Activated naive CD4-positive, alpha-beta T cell treated with anti-CD3 and anti-CD28 coated beads, Interleukin-2, amount 50 U/mL, for 24 hours (primary cell): ENCODE results near the gene MGMT.

Source experiments
- H3K27ac Mint-ChIP-seq: one replicate; pipeline ENCODE4 v1.8.0; 2021; ENCODE audit warnings: mild to moderate bottlenecking, mixed read lengths
- H3K27me3 Mint-ChIP-seq: one replicate; pipeline ENCODE4 v1.8.0; 2021; ENCODE audit warnings: mixed read lengths
- H3K36me3 Mint-ChIP-seq: one replicate; pipeline ENCODE4 v1.8.0; 2021; ENCODE audit warnings: mixed read lengths
- H3K4me1 Mint-ChIP-seq: one replicate; pipeline ENCODE4 v1.8.0; 2021; ENCODE audit warnings: mixed read lengths
- H3K4me3 Mint-ChIP-seq: one replicate; pipeline ENCODE4 v1.8.0; 2021; ENCODE audit warnings: mild to moderate bottlenecking, mixed read lengths
- H3K9me3 Mint-ChIP-seq: one replicate; pipeline ENCODE4 v1.8.0; 2021; ENCODE audit warnings: mixed read lengths

MGMT gene

DNA sequence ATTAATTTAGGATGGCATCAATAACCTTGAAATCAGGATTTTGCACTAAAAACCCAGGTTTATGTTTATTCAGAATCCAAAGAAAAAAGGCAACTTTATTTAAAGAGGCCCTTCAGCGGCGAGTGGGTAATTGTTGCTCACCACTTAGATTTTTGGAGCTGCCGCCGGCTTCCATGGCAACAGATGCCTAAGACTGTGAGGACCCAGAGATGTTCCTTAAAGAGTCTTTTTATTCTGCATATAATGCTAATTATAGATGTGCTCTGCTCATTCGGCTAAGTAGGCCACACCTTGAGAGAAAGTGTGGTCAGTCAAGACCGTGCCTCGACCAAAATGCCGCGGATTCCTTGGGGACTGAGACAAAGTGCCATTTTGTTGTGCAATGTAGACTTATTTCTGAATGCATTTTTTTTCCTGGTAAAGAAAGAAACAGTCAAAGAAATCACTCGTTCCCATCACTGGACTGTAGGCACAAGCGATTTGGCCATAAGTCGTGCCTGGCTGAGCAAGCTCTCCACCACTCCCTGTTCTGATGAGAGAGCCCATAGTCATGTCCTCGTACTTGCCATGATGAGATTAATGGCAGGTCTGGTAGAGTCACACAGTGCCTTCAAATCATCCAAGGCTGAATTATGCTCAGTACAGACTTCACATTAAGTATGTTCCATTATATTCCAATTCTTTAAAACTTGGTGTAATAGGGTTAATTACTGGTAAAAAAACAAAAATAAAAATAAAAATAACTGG, 21.4 kb upstream of the MGMT start:
- Mint-ChIP-seq H3K27me3 (peaks cover 3% of the 10 kb centered on the region), H3K36me3 (no peaks in the 10 kb centered on the region), H3K4me3 (no peak overlapping the region), H3K27ac (no peak overlapping the region), H3K4me1 (no peaks in the 10 kb centered on the region), H3K9me3 (no peaks in the 10 kb centered on the region)

DNA sequence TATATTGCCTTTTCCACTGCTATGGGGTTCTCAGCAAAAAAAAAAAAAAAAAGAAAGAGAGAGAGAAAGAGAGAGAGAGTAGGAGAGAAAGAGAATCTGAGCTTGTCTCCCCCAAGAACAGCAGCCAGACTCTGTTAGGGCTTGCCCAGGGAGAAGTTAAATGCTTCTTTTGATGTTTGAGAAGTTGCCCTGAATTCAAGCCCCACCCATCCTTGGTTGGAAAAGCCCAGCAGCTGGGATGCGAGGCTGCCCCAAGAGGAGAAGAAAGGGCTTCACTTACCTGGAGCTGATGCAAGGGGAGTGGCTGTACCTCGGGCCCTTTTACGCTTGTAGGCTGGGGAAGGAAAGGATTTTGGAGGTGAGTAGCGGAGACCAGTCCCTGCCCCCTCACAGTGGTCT, 20.9 kb upstream of the MGMT start:
- Mint-ChIP-seq H3K4me3 (no peak overlapping the region), H3K27ac (no peak overlapping the region)

DNA sequence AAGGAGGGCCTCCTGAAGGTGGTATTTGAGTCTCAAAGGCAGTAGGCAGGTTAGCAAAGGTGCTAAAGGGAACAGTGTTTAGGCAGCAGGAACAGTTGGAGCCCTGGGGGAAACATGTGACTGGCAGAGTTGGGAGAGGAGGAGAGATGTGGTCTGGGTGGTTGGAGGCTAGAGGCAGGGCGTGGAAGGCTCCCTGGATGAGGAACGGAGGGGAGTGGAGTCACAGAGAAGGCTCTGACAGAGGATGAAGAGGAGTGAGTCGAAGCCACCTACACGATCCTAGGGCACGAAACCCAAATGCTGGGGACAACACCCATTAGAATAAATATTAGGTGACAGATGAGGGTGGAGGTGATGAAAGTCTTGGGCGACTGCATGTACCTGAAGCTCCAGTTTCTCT, 19.6 kb upstream of the MGMT start:
- H3K27ac Mint-ChIP-seq: no peak overlapping the region
- H3K4me3 Mint-ChIP-seq: no peak overlapping the region
- peaks cover 3% of the 10 kb centered on the region for H3K27me3 Mint-ChIP-seq
- H3K9me3 Mint-ChIP-seq: no peaks in the 10 kb centered on the region
- H3K36me3 Mint-ChIP-seq: no peaks in the 10 kb centered on the region
- H3K4me1 Mint-ChIP-seq: no peaks in the 10 kb centered on the region

More for the DNA sequence above, 20.9 kb upstream of the MGMT start:
- Mint-ChIP-seq H3K4me1 (no peaks in the 10 kb centered on the region), H3K36me3 (no peaks in the 10 kb centered on the region), H3K27me3 (peaks cover 3% of the 10 kb centered on the region), H3K9me3 (no peaks in the 10 kb centered on the region)

DNA sequence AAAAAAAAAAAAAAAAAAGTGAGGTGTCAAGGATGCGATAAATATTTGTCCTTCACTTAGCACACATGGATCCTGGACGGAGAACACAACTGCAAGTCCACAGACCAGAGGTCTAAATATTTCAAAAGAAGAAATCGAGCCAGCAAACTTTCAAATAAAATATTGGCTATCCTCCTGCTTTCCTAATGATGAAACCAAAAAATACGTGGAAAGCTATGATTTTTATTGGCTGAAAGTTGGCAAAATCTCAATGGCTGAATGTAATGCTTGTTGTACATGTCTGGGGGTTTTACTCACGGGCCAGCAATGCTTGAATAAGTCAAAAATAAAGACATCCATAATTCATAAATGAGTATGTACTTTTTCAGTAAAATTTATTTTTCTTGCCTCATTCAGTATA, 19.0 kb upstream of the MGMT start:
- Mint-ChIP-seq H3K36me3 (no peaks in the 10 kb centered on the region), H3K4me1 (no peaks in the 10 kb centered on the region), H3K27ac (no peak overlapping the region), H3K9me3 (no peaks in the 10 kb centered on the region), H3K27me3 (peaks cover 1% of the 10 kb centered on the region), H3K4me3 (no peak overlapping the region)

DNA sequence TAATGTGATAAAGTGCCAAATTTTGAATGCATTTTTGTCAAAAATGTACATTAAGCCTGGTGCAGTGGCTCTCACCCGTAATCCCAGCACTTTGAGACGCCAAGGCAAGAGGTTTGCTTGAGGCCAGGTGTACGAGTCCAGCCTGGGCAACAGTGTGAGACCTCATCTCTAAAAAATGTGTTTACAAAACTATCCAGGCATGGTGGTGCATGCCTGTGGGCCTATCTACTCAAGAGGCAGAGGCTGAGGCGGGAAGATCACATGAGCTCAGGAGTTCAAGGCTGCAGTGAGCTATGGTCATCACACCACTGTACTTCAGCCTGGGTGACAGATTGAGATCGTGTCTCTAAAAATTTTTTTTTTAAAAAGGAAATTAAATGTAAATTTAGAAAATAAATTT, 18.5 kb upstream of the MGMT start:
- no peaks in the 10 kb centered on the region for H3K27me3 Mint-ChIP-seq
- no peak overlapping the region for H3K4me3 Mint-ChIP-seq
- no peaks in the 10 kb centered on the region for H3K4me1 Mint-ChIP-seq
- no peaks in the 10 kb centered on the region for H3K9me3 Mint-ChIP-seq
- H3K27ac Mint-ChIP-seq: no peak overlapping the region
- H3K36me3 Mint-ChIP-seq: no peaks in the 10 kb centered on the region

DNA sequence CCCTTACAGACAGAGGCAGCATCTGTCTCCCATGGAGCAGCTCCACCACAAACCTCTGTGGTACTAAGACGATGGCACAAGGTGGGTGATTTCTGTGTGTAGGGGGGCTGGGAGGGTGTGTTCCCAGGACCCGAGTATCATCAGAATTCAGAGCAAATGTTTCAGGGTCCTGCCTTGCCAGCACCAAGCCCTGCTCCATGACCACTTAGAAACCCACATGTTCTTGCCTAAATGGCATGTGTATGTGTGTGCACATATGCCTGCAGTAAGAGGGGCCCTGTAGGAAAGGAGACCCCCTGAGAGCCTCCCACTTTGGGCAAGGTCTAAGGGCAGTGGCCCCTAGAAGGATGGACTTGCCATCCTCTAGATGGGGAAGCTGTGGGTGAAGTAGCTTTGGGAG, 17.1 kb upstream of the MGMT start:
- H3K36me3 Mint-ChIP-seq: no peaks in the 10 kb centered on the region
- no peaks in the 10 kb centered on the region for H3K9me3 Mint-ChIP-seq
- no peaks in the 10 kb centered on the region for H3K4me1 Mint-ChIP-seq
- H3K4me3 Mint-ChIP-seq: no peak overlapping the region
- H3K27me3 Mint-ChIP-seq: peaks cover 1% of the 10 kb centered on the region
- no peak overlapping the region for H3K27ac Mint-ChIP-seq

DNA sequence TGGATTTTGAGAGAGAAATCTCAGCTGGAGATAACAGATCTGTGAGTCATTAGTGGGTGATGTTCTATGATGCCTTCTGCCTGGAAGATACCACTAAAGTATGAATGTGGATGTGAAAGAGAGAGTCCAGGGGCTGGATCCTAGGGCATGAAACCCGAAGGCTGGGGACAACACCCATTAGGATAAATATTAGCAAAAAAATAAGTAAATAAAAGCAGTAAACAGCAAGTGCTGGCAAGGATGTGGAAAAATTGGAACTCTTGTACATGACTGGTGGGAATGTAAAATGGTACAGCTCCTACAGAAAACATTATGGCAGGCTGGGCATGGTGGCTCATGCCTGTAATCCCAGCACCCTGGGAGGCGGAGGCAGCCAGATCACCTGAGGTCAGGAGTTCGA, 16.6 kb upstream of the MGMT start:
- Mint-ChIP-seq H3K9me3 (no peaks in the 10 kb centered on the region), H3K4me1 (no peaks in the 10 kb centered on the region), H3K27ac (no peak overlapping the region), H3K4me3 (no peak overlapping the region), H3K27me3 (peaks cover 3% of the 10 kb centered on the region), H3K36me3 (no peaks in the 10 kb centered on the region)

DNA sequence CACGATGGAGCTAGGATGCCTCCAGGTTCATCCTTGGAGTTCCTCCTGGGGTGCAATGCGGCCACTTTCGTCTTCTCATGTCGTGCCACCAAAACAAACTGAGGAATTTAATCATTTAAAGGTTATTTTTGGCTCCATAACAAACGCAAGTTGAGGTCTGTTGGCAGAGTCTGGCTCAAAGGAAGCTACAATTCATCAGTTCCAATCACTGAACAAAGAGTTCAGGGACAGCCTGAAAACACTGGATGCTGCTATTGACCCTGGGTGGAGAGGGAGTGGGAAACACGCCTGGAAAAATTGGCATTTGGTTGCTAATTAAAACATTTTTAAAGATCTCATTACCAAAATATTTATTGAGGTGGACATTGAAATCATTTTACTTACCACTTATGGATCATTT, 11.4 kb upstream of the MGMT start:
- H3K27ac Mint-ChIP-seq: no peak overlapping the region
- H3K9me3 Mint-ChIP-seq: no peaks in the 10 kb centered on the region
- no peaks in the 10 kb centered on the region for H3K4me1 Mint-ChIP-seq
- peaks cover 15% of the 10 kb centered on the region for H3K27me3 Mint-ChIP-seq
- H3K36me3 Mint-ChIP-seq: no peaks in the 10 kb centered on the region
- no peak overlapping the region for H3K4me3 Mint-ChIP-seq

DNA sequence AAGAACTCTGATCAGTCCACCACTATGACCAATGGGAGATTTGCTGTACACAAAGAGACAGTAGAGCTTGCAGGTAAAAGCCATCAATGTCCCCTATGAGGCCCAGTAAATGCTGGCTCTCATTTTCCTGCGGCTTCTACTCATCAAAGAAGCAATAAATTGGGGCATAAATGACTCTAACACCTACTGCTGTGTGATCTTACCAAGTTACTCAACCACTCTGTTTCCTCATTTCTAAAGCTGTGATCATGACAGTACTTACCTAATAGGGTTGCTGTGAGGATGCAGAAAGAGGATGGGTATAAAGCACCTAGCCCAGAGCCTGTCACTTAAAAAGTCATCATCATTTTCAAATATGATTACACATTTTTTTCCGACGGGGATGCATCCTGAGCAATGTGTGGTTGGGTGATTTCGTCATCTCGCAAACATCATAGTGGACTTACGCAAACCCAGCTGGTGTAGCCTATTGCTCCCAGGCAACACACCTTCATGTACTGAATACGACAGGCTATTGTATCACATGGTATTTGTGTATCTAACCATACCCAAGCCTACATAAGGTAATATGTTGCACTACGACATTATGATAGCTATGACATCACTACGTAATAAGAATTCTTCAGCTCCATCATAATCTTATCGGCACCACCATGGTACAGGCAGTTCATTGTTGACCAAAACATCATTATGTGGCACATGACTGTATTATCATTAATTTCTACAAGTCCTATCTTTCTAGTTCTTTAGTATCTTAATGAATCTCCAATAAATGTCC, 7.1 kb upstream of the MGMT start:
- Mint-ChIP-seq H3K4me3 (no peak overlapping the region), H3K4me1 (no peaks in the 10 kb centered on the region), H3K27ac (no peak overlapping the region), H3K27me3 (peaks cover 13% of the 10 kb centered on the region), H3K36me3 (no peaks in the 10 kb centered on the region), H3K9me3 (no peaks in the 10 kb centered on the region)

DNA sequence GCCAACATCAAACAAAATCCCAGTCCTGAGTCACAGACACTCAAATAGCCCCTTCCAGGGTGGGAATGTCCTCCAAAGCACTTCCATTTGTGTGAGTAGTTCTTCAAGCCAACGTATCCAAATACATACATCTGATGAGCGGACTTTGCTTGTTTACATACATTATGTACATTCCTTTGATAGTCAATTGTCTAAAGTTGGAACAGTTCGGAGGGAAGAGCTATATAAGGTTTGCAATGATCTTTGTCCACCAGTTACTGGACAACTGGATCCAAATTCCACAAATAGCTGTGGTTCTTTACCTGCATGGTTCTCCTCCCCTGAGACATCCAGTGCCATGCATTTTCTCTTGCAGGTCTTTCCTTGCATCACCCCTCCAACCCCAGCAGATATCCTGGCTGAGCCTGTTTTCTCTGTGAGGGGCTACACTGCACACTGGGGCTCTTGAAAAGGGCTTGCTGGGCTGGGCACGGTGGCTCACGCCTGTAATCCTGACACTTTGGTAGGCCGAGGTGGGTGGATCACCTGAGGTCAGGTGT, 4.7 kb upstream of the MGMT start:
- no peak overlapping the region for H3K27ac Mint-ChIP-seq
- H3K36me3 Mint-ChIP-seq: no peaks in the 10 kb centered on the region
- peaks cover 7% of the 10 kb centered on the region for H3K27me3 Mint-ChIP-seq
- H3K9me3 Mint-ChIP-seq: no peaks in the 10 kb centered on the region
- no peak overlapping the region for H3K4me3 Mint-ChIP-seq
- no peaks in the 10 kb centered on the region for H3K4me1 Mint-ChIP-seq

DNA sequence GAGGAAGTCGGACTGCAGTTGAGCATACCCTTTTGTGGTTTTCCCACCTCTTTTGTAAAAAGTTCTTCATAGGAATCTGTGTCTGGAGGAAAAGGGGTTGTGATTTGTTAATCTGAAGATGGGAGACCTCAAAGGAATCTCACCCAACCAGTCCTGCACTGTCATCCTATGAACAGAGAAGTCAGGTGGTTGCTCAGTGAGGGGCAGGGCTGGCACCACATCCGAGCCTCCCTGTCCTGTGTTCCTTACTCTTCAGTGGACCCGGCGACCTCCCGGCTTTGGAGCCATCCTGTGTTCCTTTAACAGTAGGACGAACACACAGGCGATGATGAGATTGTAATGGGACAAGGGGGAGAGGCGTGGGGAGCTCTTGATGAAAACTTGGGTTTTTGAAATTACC, 2.8 kb upstream of the MGMT start:
- no peaks in the 10 kb centered on the region for H3K36me3 Mint-ChIP-seq
- no peak overlapping the region for H3K4me3 Mint-ChIP-seq
- no peak overlapping the region for H3K27ac Mint-ChIP-seq

DNA sequence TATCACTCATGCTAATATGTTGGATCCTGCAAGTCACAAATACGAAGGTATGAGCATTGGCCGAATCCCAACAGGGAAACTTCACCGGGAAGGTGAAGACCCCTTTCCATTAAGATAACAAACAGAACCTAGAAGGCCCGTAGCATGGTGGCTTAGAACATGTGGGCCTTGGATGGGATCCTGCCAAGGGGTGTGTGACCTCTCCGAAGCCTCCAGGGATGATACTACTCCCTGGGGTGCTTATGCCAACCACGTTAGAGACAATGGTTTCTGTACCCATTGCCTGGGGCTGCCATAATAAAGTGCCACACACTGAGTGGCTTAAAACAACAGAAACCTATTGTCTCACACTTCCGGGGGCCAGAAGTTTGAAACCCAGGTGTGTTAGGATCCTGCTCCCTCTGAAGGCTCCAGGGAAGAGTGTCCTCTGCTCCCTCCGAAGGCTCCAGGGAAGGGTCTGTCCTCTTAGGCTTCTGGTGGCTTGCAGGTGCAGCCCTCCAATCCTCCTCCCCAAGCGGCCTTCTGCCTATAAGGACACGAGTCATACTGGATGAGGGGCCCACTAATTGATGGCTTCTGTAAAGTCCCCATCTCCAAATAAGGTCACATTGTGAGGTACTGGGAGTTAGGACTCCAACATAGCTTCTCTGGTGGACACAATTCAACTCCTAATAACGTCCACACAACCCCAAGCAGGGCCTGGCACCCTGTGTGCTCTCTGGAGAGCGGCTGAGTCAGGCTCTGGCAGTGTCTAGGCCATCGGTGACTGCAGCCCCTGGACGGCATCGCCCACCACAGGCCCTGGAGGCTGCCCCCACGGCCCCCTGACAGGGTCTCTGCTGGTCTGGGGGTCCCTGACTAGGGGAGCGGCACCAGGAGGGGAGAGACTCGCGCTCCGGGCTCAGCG, 992 bp upstream of the MGMT start:
- H3K4me3 Mint-ChIP-seq: peak overlapping the region; percentile 81
- H3K27me3 Mint-ChIP-seq: no peaks in the 10 kb centered on the region
- H3K36me3 Mint-ChIP-seq: peaks cover under 1% of the 10 kb centered on the region
- H3K4me1 Mint-ChIP-seq: peaks cover 20% of the 10 kb centered on the region
- peak overlapping the region; percentile 23 for H3K27ac Mint-ChIP-seq
- H3K9me3 Mint-ChIP-seq: no peaks in the 10 kb centered on the region

More for the DNA sequence above, 2.8 kb upstream of the MGMT start:
- Mint-ChIP-seq H3K4me1 (peaks cover 9% of the 10 kb centered on the region), H3K9me3 (no peaks in the 10 kb centered on the region), H3K27me3 (no peaks in the 10 kb centered on the region)

DNA sequence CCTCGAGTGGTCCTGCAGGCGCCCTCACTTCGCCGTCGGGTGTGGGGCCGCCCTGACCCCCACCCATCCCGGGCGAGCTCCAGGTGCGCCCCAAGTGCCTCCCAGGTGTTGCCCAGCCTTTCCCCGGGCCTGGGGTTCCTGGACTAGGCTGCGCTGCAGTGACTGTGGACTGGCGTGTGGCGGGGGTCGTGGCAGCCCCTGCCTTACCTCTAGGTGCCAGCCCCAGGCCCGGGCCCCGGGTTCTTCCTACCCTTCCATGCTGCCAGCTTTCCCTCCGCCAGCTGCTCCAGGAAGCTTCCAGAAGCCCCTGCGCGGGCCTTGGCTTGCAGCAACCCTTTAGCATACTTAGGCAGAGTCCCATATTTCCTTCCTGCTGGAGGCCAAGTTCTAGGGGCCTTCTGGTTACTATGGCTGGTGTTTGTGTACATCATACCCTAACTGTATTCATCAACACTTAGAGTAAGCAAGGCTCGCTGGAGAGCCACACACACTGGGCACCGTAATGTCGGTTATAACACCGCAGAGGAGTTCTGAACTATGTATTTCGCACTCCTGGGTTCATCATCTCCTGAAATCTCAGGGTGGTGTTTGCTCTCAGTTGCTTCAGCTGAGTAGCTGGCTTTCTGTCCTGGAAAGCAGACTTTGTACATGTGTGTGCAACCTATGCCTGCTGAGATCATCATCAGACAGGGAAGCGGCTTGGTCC, 471 bp downstream of the MGMT start:
- peak overlapping the region; percentile 30 for H3K27ac Mint-ChIP-seq
- peaks cover 23% of the 10 kb centered on the region for H3K4me1 Mint-ChIP-seq
- H3K9me3 Mint-ChIP-seq: no peaks in the 10 kb centered on the region
- peak overlapping the region; percentile 81 for H3K4me3 Mint-ChIP-seq
- H3K27me3 Mint-ChIP-seq: no peaks in the 10 kb centered on the region
- peaks cover 2% of the 10 kb centered on the region for H3K36me3 Mint-ChIP-seq

DNA sequence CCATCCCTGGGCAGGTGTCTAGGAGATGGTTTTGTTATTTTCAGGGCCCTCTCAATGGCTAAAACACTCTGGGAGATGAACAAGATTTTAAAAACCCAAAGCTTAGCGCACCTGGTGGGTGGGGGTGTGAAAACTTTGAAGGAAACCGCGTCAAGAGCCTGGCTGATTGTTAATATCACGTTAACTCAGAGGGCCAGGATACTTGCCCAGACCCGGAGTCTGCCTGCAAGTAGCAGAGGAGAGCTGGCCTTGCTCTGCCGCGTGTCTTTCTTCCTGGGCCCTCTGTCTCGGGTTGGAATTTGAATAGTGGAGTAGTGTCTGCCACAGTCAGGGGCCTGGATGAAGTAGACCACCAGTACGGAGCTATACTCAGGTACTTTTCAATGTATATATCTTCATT, 1.1 kb downstream of the MGMT start:
- H3K4me1 Mint-ChIP-seq: peaks cover 26% of the 10 kb centered on the region
- no peaks in the 10 kb centered on the region for H3K9me3 Mint-ChIP-seq
- H3K36me3 Mint-ChIP-seq: peaks cover 2% of the 10 kb centered on the region
- no peak overlapping the region for H3K27ac Mint-ChIP-seq
- no peaks in the 10 kb centered on the region for H3K27me3 Mint-ChIP-seq
- peak overlapping the region; percentile 81 for H3K4me3 Mint-ChIP-seq
